ENCODE measurements around the gene KIF3C.
"Not testable (repeated sequence)": the region's sequence is repeated elsewhere in the genome, so short reads cannot be mapped to it uniquely, and the experiment has no call there.

KIF3C gene

GRCh38 chr2:25982273-25982967 is at the start of gene KIF3C:
Gene KIF3C (minus strand): TSS chr2:25982497. CDS start chr2:25981917, 580 bp downstream.
- Histone ChIP-seq H3K4me1 (ENCODE audit: insufficient read depth, low read length) (peaks cover 40% of the 10 kb centered on the region), H2AFZ (ENCODE audit: low read depth, low read length) (peak within 1 kb of the TSS; percentile 77), H3K9me3 (ENCODE audit: low read length) (peaks cover 2% of the 10 kb centered on the region), H3K4me3 (ENCODE audit: low read length) (peak within 1 kb of the TSS; percentile 62), H3K36me3 (ENCODE audit: insufficient read depth, low read length) (peaks cover 5% of the 10 kb centered on the region), H3K27me3 (ENCODE audit: insufficient read depth, low read length) (no peaks in the 10 kb centered on the region)

GRCh38 chr2:26028083-26028482 is 45.8 kb upstream of the KIF3C start:
- not testable (repeated sequence) for H3K4me1 ChIP-seq (ENCODE audit: insufficient read depth, low read length)

DNA sequence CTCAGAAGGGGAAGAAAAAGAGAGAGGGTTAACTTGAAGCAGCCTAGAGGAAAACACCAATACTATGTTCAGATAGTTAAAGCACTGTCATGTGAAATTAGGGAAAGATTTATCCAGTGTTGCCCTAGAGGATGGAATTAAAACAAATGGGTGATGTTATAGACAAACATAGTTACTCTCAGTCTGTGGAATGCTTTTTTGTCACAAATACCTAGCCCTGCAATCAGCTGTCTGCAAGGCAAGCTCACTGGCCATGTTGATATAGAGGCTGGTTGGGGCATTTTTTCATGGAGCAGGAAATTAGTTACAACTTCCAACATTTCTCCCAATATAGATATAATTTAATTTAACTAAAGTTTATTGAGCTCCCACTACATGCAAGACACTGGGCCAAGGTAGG is 43.2 kb upstream of the KIF3C start:
- Histone ChIP-seq H2AFZ (ENCODE audit: low read depth, low read length) (no peak overlapping the region), H3K9me3 (ENCODE audit: low read length) (no peaks in the 10 kb centered on the region), H3K27me3 (ENCODE audit: insufficient read depth, low read length) (no peaks in the 10 kb centered on the region), H3K4me1 (ENCODE audit: insufficient read depth, low read length) (no peaks in the 10 kb centered on the region), H3K4me3 (ENCODE audit: low read length) (no peak overlapping the region), H3K36me3 (ENCODE audit: insufficient read depth, low read length) (no peaks in the 10 kb centered on the region)

More at GRCh38 chr2:26028083-26028482, 45.8 kb upstream of the KIF3C start:
- H3K9me3 ChIP-seq (ENCODE audit: low read length); H3K36me3 ChIP-seq (ENCODE audit: insufficient read depth, low read length); H3K27me3 ChIP-seq (ENCODE audit: insufficient read depth, low read length); H3K4me3 ChIP-seq (ENCODE audit: low read length); H2AFZ ChIP-seq (ENCODE audit: low read depth, low read length): not testable (repeated sequence)

DNA sequence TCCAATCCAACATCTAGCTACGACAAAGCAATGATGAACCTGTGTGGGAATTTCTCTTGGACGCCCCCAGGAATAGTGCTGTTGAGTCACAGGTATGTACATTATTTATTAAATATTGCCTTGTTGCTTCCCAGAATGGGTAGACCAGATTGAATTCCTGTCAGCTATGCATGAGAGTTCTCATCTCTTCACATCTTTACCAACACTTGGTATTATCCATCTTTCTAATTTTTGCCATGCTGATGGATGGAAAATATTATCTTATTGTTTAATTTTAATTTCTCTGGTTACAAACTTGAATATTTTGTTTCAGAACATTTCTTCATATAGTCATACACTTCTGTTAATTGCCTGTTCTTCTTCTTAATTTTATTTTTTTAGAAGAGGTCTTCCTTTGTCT is 42.0 kb upstream of the KIF3C start:
- Histone ChIP-seq H2AFZ (ENCODE audit: low read depth, low read length) (no peak overlapping the region), H3K4me3 (ENCODE audit: low read length) (no peak overlapping the region)

GRCh38 chr2:26020231-26020640 is 37.9 kb upstream of the KIF3C start:
- Histone ChIP-seq H3K4me3 (ENCODE audit: low read length) (no peak overlapping the region), H3K36me3 (ENCODE audit: insufficient read depth, low read length) (no peaks in the 10 kb centered on the region), H3K27me3 (ENCODE audit: insufficient read depth, low read length) (no peaks in the 10 kb centered on the region)

More for the DNA sequence above, 42.0 kb upstream of the KIF3C start:
- Histone ChIP-seq H3K27me3 (ENCODE audit: insufficient read depth, low read length) (no peaks in the 10 kb centered on the region), H3K36me3 (ENCODE audit: insufficient read depth, low read length) (no peaks in the 10 kb centered on the region), H3K9me3 (ENCODE audit: low read length) (no peaks in the 10 kb centered on the region), H3K4me1 (ENCODE audit: insufficient read depth, low read length) (no peaks in the 10 kb centered on the region)

DNA sequence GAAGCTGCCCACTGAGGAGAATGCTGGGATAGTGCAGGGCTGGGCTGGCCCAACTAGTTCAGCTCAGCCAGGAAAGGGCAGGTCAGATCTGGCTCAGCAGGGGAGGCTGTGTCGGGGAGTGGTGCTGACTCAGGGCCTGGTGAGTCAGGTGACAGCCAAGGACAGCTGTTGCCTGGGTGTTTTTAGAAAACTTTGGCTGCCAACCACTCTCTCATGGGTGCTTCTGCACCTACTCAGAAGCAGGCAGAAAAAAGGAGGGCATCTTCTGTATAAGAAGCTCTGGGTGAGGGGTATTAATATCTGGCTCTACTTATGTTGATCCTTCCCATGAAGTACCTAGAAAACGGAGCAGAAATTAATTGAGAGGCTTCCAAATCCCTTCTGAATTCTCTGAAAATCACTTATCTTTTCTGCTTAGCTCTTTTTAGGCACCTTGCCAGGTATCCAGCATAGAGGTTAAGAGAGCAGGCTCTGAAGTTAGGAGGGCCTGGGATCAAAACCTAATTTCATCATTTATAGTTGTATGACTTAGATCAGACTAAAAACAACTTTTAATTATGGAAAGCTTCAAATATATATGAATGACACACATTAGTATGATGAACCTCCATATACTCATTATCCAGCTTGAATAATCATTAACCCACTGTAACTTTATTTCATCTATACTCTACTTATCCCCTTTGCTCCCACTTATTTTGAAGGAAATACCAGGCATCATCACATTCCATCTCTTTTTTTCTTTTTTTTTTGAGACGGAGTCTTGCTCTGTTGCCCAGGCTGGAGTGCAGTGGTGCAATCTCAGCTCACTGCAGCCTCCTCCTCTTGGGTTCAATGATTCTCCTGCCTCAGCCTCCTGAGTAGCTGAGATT is 36.1 kb upstream of the KIF3C start:
- Histone ChIP-seq H3K4me3 (ENCODE audit: low read length) (no peak overlapping the region), H3K4me1 (ENCODE audit: insufficient read depth, low read length) (no peaks in the 10 kb centered on the region), H3K9me3 (ENCODE audit: low read length) (no peaks in the 10 kb centered on the region), H2AFZ (ENCODE audit: low read depth, low read length) (no peak overlapping the region), H3K27me3 (ENCODE audit: insufficient read depth, low read length) (no peaks in the 10 kb centered on the region), H3K36me3 (ENCODE audit: insufficient read depth, low read length) (no peaks in the 10 kb centered on the region)

More at GRCh38 chr2:26020231-26020640, 37.9 kb upstream of the KIF3C start:
- Histone ChIP-seq H3K4me1 (ENCODE audit: insufficient read depth, low read length) (no peaks in the 10 kb centered on the region), H2AFZ (ENCODE audit: low read depth, low read length) (no peak overlapping the region), H3K9me3 (ENCODE audit: low read length) (no peaks in the 10 kb centered on the region)

DNA sequence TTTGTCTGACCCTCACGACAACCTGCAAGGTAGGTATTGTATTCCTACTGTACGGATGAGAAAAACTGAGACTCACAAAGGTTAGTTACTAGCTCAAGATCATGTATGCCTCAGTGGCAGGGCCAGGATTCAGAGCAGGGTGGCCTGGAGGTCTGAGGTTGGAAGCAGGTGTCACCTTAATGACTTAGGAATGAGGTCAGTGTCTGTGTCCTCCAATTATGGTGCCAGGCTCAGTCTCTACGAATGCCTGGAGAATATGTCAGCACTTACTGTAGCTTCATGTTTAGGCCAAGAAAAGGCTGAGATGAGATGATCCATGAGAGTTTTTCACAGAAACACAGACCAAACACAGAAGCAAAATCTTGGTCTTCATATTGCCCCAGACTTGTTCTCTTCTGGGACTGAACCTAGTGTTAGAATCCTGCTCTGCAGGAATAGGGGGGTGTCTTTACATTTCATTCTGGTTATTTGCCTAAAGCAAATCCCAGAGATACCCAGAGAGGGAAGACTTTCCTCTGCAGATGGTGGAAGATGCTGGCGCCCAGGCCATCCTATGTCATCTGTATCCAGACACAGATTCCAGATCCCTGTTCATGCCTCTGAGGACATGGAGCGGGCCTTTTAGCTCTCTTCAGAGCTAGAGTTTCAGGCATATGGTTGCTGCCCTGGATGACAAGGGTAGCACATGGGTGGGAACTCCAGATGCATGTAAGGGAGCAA is 35.3 kb upstream of the KIF3C start:
- Histone ChIP-seq H3K9me3 (ENCODE audit: low read length) (no peaks in the 10 kb centered on the region), H2AFZ (ENCODE audit: low read depth, low read length) (no peak overlapping the region), H3K27me3 (ENCODE audit: insufficient read depth, low read length) (no peaks in the 10 kb centered on the region), H3K4me3 (ENCODE audit: low read length) (no peak overlapping the region), H3K36me3 (ENCODE audit: insufficient read depth, low read length) (no peaks in the 10 kb centered on the region), H3K4me1 (ENCODE audit: insufficient read depth, low read length) (peaks cover 4% of the 10 kb centered on the region)

- H3K4me1 ChIP-seq (ENCODE audit: insufficient read depth, low read length), result peaks cover 13% of the 10 kb centered on the region
- not testable (repeated sequence) for H3K36me3 ChIP-seq (ENCODE audit: insufficient read depth, low read length); H3K9me3 ChIP-seq (ENCODE audit: low read length); H2AFZ ChIP-seq (ENCODE audit: low read depth, low read length); H3K27me3 ChIP-seq (ENCODE audit: insufficient read depth, low read length); H3K4me3 ChIP-seq (ENCODE audit: low read length)
Measured at GRCh38 chr2:26016706-26017045, 34.4 kb upstream of the KIF3C start.

GRCh38 chr2:26016012-26016705 is 33.9 kb upstream of the KIF3C start:
- H3K4me3 ChIP-seq (ENCODE audit: low read length), result no peak overlapping the region
- H3K27me3 ChIP-seq (ENCODE audit: insufficient read depth, low read length), result no peaks in the 10 kb centered on the region
- peaks cover 14% of the 10 kb centered on the region for H3K4me1 ChIP-seq (ENCODE audit: insufficient read depth, low read length)
- H2AFZ ChIP-seq (ENCODE audit: low read depth, low read length), result no peak overlapping the region
- H3K9me3 ChIP-seq (ENCODE audit: low read length), result no peaks in the 10 kb centered on the region
- no peaks in the 10 kb centered on the region for H3K36me3 ChIP-seq (ENCODE audit: insufficient read depth, low read length)

- H3K27me3 ChIP-seq (ENCODE audit: insufficient read depth, low read length), result no peaks in the 10 kb centered on the region
- no peak overlapping the region for H2AFZ ChIP-seq (ENCODE audit: low read depth, low read length)
- H3K36me3 ChIP-seq (ENCODE audit: insufficient read depth, low read length), result no peaks in the 10 kb centered on the region
- H3K9me3 ChIP-seq (ENCODE audit: low read length), result no peaks in the 10 kb centered on the region
- peaks cover 14% of the 10 kb centered on the region for H3K4me1 ChIP-seq (ENCODE audit: insufficient read depth, low read length)
- H3K4me3 ChIP-seq (ENCODE audit: low read length), result no peak overlapping the region
Measured at GRCh38 chr2:26013668-26014067, 31.4 kb upstream of the KIF3C start.

GRCh38 chr2:26011990-26012856 is 29.9 kb upstream of the KIF3C start:
- Histone ChIP-seq H2AFZ (ENCODE audit: low read depth, low read length) (no peak overlapping the region), H3K4me3 (ENCODE audit: low read length) (no peak overlapping the region), H3K4me1 (ENCODE audit: insufficient read depth, low read length) (peaks cover 14% of the 10 kb centered on the region), H3K27me3 (ENCODE audit: insufficient read depth, low read length) (no peaks in the 10 kb centered on the region), H3K9me3 (ENCODE audit: low read length) (no peaks in the 10 kb centered on the region), H3K36me3 (ENCODE audit: insufficient read depth, low read length) (no peaks in the 10 kb centered on the region)

GRCh38 chr2:26011609-26011989 is 29.3 kb upstream of the KIF3C start:
- Histone ChIP-seq H3K27me3 (ENCODE audit: insufficient read depth, low read length) (no peaks in the 10 kb centered on the region), H2AFZ (ENCODE audit: low read depth, low read length) (no peak overlapping the region), H3K4me1 (ENCODE audit: insufficient read depth, low read length) (peaks cover 14% of the 10 kb centered on the region), H3K36me3 (ENCODE audit: insufficient read depth, low read length) (no peaks in the 10 kb centered on the region), H3K4me3 (ENCODE audit: low read length) (no peak overlapping the region), H3K9me3 (ENCODE audit: low read length) (no peaks in the 10 kb centered on the region)

Data from neuron (in vitro differentiated cells).